GM20000 (cell line): ENCODE results near the gene ZBTB7A.

ENCODE experiments used
- DNase-seq: peaks from one replicate; pipeline ENCODE4 v3.0.0; 2012; ENCODE audit warnings: low spot score
- TF ChIP-seq, protein P1 (sequence below): IDR thresholded peaks from 2 replicates; pipeline ENCODE4 v1.5.1; 2012; ENCODE audit warnings: mild to moderate bottlenecking, control low read depth; ENCODE audit errors: extremely low read depth, missing control alignments

Gene ZBTB7A

GRCh38 chr19:4058693-4059452 lies 7.8 kb downstream of the ZBTB7A start:
- no peak for DNase-seq
- TF ChIP-seq, protein P1, sequence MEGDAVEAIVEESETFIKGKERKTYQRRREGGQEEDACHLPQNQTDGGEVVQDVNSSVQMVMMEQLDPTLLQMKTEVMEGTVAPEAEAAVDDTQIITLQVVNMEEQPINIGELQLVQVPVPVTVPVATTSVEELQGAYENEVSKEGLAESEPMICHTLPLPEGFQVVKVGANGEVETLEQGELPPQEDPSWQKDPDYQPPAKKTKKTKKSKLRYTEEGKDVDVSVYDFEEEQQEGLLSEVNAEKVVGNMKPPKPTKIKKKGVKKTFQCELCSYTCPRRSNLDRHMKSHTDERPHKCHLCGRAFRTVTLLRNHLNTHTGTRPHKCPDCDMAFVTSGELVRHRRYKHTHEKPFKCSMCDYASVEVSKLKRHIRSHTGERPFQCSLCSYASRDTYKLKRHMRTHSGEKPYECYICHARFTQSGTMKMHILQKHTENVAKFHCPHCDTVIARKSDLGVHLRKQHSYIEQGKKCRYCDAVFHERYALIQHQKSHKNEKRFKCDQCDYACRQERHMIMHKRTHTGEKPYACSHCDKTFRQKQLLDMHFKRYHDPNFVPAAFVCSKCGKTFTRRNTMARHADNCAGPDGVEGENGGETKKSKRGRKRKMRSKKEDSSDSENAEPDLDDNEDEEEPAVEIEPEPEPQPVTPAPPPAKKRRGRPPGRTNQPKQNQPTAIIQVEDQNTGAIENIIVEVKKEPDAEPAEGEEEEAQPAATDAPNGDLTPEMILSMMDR, result no peak

GRCh38 chr19:4057931-4058692 lies 8.6 kb downstream of the ZBTB7A start:
- TF ChIP-seq, protein P1, result no peak
- DNase-seq, result no peak

- DNase-seq, result no peak
- TF ChIP-seq, protein P1, result no peak
Measured at GRCh38 chr19:4055209-4055552, 11.5 kb downstream of the ZBTB7A start.

DNA sequence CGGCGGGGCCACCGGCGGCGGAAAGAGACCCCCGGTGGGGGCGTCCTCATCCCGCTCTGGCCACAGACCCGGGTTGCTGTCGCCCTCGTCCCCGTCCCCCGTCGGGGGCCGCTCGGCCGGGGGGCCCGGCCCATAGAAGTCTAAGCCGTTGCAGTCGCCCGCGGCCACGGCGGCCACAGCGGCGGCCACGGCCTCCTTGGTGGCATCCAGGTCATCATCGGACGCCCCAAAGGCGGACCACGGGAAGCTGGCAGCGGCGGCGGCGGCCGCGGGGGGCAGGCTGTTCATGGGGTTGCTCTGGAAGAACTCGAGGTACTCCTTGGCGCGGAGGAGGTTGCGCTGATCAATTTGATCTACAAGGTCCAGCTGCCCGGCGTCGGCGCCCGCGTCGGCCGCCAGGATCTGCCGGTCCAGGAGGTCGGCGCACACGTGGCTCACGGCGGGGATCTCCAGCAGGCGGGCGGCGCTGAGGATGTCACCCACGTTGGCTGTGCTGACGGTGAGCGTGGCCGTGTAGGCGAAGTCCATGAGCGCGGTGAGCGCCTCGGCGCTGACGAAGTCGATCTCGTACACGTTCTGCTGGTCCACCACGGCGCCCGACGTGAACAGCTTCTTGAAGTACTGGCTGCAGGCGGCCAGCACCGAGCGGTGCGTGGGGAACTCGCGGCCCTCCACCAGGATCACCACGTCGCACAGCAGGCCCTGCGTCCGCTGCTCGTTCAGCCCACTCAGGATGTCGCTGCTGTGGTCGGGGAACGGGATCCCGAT lies 12.1 kb downstream of the ZBTB7A start:
- TF ChIP-seq, protein P1, result no peak
- no peak for DNase-seq

GRCh38 chr19:4053423-4054324 lies 13.0 kb downstream of the ZBTB7A start:
- TF ChIP-seq, protein P1, result no peak
- DNase-seq, result no peak

GRCh38 chr19:4052993-4053422 lies 13.7 kb downstream of the ZBTB7A start:
- no peak for DNase-seq
- TF ChIP-seq, protein P1, result no peak
